Measurements from ENCODE around the gene NPM3. TPM values are rescaled to one million over a fixed set of nuclear protein-coding genes. Genes with fewer than 3 reads are reported as not detected.

NPM3 gene
- total RNA-seq, 1 donor from 2014 or later = 18.0 TPM

GRCh38 chr10:101818872-101819633 is 35.8 kb upstream of the NPM3 start:
- intact Hi-C loops (cut with DNase I) = no loop called here
- DNase-seq = peak; percentile 62
- peak overlapping the region; percentile 100 for H3K4me3 ChIP-seq

GRCh38 chr10:101818119-101818871 is 35.0 kb upstream of the NPM3 start, which contains the start of gene OGA:
Gene OGA, minus strand, starts transcription at chr10:101818444. Its CDS starts 422 bp downstream, at chr10:101818022.
- peaks cover 28% of the 10 kb centered on the region for H3K4me1 ChIP-seq
- DNase-seq (peak; percentile 99), ATAC-seq (peak; percentile 96)
- H3K27ac ChIP-seq = peak within 1 kb of the TSS; percentile 97
- peak within 1 kb of the TSS; percentile 100 for H3K4me3 ChIP-seq
- no peaks in the 10 kb centered on the region for H3K9me3 ChIP-seq
- H3K27me3 ChIP-seq = no peaks in the 10 kb centered on the region
- H3K36me3 ChIP-seq = peaks cover 2% of the 10 kb centered on the region
- no peak for TF ChIP-seq CTCF (IDR thresholded peaks at IDR 0.05)
- intact Hi-C loops (cut with DNase I) = no loop called here

More at GRCh38 chr10:101818872-101819633, 35.8 kb upstream of the NPM3 start:
- Histone ChIP-seq H3K27me3 (no peaks in the 10 kb centered on the region), H3K36me3 (no peaks in the 10 kb centered on the region), H3K9me3 (no peaks in the 10 kb centered on the region), H3K27ac (peak overlapping the region; percentile 97), H3K4me1 (peaks cover 22% of the 10 kb centered on the region)
- peak; percentile 1 for ATAC-seq
- no peak for TF ChIP-seq CTCF (IDR thresholded peaks at IDR 0.05)

- TF ChIP-seq CTCF (IDR thresholded peaks at IDR 0.05) = no peak
- peaks cover 35% of the 10 kb centered on the region for H3K4me1 ChIP-seq
- intact Hi-C loops (cut with DNase I) = no loop called here
- H3K27me3 ChIP-seq = no peaks in the 10 kb centered on the region
- ATAC-seq (peak; percentile 70), DNase-seq (peak; percentile 94)
- H3K9me3 ChIP-seq = no peaks in the 10 kb centered on the region
- peaks cover 10% of the 10 kb centered on the region for H3K36me3 ChIP-seq
- H3K27ac ChIP-seq = peak overlapping the region; percentile 97
- H3K4me3 ChIP-seq = peak overlapping the region; percentile 100
Measured at GRCh38 chr10:101817337-101818118, 34.3 kb upstream of the NPM3 start.

GRCh38 chr10:101816913-101817336 is 33.7 kb upstream of the NPM3 start:
- peaks cover 36% of the 10 kb centered on the region for H3K4me1 ChIP-seq
- H3K9me3 ChIP-seq = no peaks in the 10 kb centered on the region
- no peak for DNase-seq
- peak overlapping the region; percentile 97 for H3K27ac ChIP-seq
- H3K36me3 ChIP-seq = peaks cover 16% of the 10 kb centered on the region
- H3K27me3 ChIP-seq = no peaks in the 10 kb centered on the region
- intact Hi-C loops (cut with DNase I) = no loop called here
- H3K4me3 ChIP-seq = peak overlapping the region; percentile 100
- TF ChIP-seq CTCF (IDR thresholded peaks at IDR 0.05) = no peak
- no peak for ATAC-seq

GRCh38 chr10:101816376-101816775 is 33.1 kb upstream of the NPM3 start:
- DNase-seq (no peak), ATAC-seq (no peak)
- H3K27ac ChIP-seq = no peak overlapping the region
- H3K27me3 ChIP-seq = no peaks in the 10 kb centered on the region
- intact Hi-C loops (cut with DNase I) = no loop called here
- peak overlapping the region; percentile 100 for H3K4me3 ChIP-seq
- peaks cover 21% of the 10 kb centered on the region for H3K36me3 ChIP-seq
- peaks cover 36% of the 10 kb centered on the region for H3K4me1 ChIP-seq
- no peaks in the 10 kb centered on the region for H3K9me3 ChIP-seq
- TF ChIP-seq CTCF (IDR thresholded peaks at IDR 0.05) = no peak
